Measurements from ENCODE around the gene EYA3. TPM values are rescaled to one million over a fixed set of nuclear protein-coding genes. Genes with fewer than 3 reads are reported as not detected.

Gene EYA3
- total RNA-seq, 1 donor: 26.3 TPM

DNA sequence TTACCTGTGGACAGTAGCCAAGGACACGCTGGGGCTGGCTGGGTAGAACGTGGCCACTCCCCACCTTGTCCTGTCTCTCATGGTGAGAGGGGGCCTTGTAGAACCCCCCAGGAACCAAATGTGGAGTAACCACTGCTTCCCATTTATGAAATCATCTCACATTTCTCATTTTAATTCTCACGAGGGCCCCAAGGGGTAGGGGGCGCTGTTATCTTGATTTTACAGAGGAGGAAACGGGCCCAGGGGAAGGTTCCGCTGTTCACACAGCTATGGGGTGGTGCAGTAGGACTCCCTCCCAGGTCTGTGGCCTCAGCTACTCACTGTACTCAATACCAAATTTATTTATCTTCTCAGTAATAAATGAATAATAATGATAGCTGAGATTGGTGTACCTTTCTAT, 148.1 kb downstream of the EYA3 start:
- no peak overlapping the region for H3K4me3 ChIP-seq (ENCODE audit: low read depth, low read length)
- peak; percentile 23 for DNase-seq (ENCODE audit: low read depth)
- TF ChIP-seq, protein P1, sequence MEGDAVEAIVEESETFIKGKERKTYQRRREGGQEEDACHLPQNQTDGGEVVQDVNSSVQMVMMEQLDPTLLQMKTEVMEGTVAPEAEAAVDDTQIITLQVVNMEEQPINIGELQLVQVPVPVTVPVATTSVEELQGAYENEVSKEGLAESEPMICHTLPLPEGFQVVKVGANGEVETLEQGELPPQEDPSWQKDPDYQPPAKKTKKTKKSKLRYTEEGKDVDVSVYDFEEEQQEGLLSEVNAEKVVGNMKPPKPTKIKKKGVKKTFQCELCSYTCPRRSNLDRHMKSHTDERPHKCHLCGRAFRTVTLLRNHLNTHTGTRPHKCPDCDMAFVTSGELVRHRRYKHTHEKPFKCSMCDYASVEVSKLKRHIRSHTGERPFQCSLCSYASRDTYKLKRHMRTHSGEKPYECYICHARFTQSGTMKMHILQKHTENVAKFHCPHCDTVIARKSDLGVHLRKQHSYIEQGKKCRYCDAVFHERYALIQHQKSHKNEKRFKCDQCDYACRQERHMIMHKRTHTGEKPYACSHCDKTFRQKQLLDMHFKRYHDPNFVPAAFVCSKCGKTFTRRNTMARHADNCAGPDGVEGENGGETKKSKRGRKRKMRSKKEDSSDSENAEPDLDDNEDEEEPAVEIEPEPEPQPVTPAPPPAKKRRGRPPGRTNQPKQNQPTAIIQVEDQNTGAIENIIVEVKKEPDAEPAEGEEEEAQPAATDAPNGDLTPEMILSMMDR (IDR thresholded peaks at IDR 0.05; ENCODE audit: insufficient read depth, low read depth, low read length): peak; percentile 35

DNA sequence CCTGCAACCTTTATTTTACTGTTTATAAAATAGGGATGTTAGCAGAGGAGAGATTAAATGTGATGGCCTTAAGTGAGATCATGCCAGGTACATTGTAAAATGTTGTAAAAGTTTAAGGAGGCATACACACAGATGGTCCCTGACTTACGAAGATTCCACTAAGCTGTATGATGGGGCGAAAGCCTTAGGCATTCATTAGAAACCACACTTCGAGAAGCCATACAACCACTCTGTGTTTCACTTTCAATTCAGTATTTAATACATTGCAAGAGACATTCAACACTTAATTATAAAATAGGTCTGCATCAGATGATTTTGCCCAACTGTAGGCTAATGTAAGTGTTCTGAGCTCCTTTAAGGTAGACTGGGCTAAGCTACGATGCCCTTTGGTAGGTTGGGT, 149.9 kb downstream of the EYA3 start:
- H3K4me3 ChIP-seq (ENCODE audit: low read depth, low read length): no peak overlapping the region
- DNase-seq (ENCODE audit: low read depth): no peak
- TF ChIP-seq, protein P1 (IDR thresholded peaks at IDR 0.05; ENCODE audit: insufficient read depth, low read depth, low read length): no peak

DNA sequence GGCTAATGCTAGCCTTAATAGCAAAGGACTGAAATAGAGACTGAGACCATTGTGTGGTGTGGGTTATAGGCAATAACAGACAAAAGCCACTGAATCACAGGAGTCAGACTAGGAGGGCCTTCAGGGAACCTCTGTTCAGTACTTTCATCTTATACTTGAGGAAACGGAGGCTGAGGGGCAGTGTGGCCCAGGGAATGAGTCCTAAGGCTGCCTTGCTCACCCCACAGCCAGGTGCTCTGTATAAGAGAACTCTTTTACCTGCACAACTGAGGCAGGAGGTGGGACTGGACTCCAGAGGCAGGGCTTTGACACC, 150.9 kb downstream of the EYA3 start:
- no peak for DNase-seq (ENCODE audit: low read depth)
- TF ChIP-seq, protein P1 (IDR thresholded peaks at IDR 0.05; ENCODE audit: insufficient read depth, low read depth, low read length): no peak
- H3K4me3 ChIP-seq (ENCODE audit: low read depth, low read length): no peak overlapping the region

DNA sequence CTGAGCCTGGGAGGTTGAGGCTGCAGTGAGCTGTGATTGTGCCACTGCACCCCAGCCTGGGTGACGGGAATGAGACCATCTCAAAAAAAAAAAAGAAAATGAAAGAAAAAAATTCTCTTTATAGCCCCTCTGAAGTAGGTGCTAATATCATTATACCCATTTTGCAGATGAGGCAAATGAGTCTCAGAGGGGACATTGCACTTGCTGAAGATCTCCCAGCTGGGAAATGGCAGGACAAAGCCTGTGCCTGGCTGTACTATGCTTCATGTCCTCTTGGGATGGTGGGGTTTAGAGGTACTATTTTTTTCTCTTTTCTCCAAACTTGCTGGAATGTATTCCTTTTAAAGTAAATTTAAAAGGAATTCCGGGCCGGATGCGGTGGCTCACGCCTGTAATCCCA, 152.0 kb downstream of the EYA3 start:
- TF ChIP-seq, protein P1 (IDR thresholded peaks at IDR 0.05; ENCODE audit: insufficient read depth, low read depth, low read length): no peak
- DNase-seq (ENCODE audit: low read depth): no peak
- H3K4me3 ChIP-seq (ENCODE audit: low read depth, low read length): no peak overlapping the region

DNA sequence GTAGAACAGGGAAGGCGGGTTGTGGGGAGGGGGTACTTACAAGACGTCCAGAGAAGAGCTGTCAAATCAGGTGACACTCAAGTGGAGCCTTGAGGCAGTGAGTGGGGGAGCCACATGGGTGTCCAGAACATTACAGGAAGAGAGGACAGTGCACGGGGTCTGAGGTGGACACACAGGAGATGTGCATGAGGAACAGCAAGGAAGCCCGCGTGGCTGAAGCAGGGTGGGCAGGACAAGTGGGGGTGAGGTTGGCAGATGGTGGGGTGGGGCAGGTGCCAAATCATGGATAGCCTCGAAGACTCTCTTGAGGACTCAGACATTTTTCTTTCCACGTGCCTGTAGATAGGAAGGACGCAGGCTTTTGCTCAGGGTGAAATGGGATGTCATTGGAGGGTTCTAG, 152.7 kb downstream of the EYA3 start:
- TF ChIP-seq, protein P1 (IDR thresholded peaks at IDR 0.05; ENCODE audit: insufficient read depth, low read depth, low read length): no peak
- DNase-seq (ENCODE audit: low read depth): no peak
- H3K4me3 ChIP-seq (ENCODE audit: low read depth, low read length): no peak overlapping the region

DNA sequence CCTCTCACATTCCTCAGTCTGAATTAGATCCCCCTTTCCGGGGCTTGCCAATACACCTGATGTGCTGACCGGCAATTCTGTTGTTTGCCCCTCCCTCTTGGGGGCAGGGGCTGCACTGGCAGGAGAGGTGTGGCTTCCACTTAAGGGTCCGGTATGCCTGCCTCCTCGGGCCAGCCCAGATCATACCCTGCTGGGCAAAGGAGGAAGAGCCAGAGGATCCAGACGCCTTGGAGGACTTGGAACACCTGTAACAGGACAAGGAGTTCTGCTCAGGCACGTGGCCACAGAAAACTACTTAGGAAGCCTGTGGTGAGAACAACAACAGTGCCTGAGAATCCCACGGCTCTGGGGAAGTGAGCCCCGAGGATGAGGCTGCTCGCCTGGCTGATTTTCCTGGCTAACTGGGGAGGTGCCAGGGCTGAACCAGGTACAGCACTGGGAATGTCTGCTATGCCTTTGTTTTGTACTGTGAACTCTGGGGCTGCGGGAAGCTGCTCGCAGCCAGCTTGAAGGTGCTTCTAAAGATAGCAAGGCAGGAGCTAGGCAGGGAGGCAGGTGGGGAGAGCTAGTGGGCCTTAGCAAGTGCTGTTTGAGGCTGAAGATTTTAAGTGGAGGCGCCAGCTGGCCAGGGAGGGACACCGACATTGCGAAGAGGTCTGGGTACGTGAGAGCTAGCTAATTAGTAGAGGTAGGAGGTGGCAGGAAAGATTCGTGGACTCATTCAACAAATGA, 153.4 kb downstream of the EYA3 start, which contains the start of gene SMPDL3B:
SMPDL3B (plus strand) TSS at position 183 of the 732 bp plus-strand sequence; CDS start at position 367, 184 bp downstream.
- TF ChIP-seq, protein P1 (IDR thresholded peaks at IDR 0.05; ENCODE audit: insufficient read depth, low read depth, low read length): no peak
- no peak within 1 kb of the TSS for H3K4me3 ChIP-seq (ENCODE audit: low read depth, low read length)
- no peak for DNase-seq (ENCODE audit: low read depth)

DNA sequence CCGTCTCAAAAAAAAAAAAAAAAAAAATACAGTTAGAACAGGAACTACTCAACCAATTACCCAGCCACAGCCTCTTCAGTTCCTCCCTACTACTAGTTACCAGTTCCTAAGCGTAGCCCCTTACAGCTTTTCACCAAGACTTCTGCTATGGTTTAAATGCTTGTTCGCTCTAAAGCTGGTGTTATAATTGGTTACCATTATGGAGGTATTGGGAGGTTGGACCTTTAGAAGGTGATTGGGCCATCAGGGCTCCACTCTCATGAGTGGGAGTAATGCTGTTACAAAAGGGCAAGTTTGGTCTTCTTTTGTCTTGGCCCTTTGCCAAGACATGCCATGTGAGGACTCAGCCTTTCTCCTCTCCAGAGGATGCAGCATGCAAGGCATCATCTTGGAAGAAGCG, 156.7 kb downstream of the EYA3 start:
- H3K4me3 ChIP-seq (ENCODE audit: low read depth, low read length): no peak overlapping the region
- no peak for DNase-seq (ENCODE audit: low read depth)
- TF ChIP-seq, protein P1 (IDR thresholded peaks at IDR 0.05; ENCODE audit: insufficient read depth, low read depth, low read length): no peak
